K562 (cell line): ENCODE data around the gene SLMAP. TPM values are rescaled to one million over a fixed set of nuclear protein-coding genes. Genes with fewer than 3 reads are reported as not detected.
A peak's percentile ranks its signal among the peaks of the same experiment; 100 is the strongest.

Source experiments
- ARID2 ChIP-seq: fragments of 450-650 bp; IDR thresholded peaks from 2 replicates; pipeline ENCODE4 v1.6.1; 2017; ENCODE audit warnings: antibody characterized with exemption, mild to moderate bottlenecking
- ATF1 ChIP-seq, 2 experiments: fragments of 450-650 bp in 1 of 2; IDR thresholded peaks; 2 replicates each; pipeline ENCODE4 v1.6.1; 2016; ENCODE audit warnings: missing compliant biosample characterization in 1 of 2, missing genetic modification characterization in 1 of 2
- CLOCK ChIP-seq: fragments of 250-450 bp; sonication (Bioruptor Pico); IDR thresholded peaks from 2 replicates; pipeline ENCODE4 v1.4.0; 2020; ENCODE audit warnings: mild to moderate bottlenecking, moderate library complexity, borderline replicate concordance
- GATA2 ChIP-seq: sonication (generic); formaldehyde crosslinking; IDR thresholded peaks from 2 replicates; pipeline ENCODE4 v1.4.0; 2020; ENCODE audit warnings: mild to moderate bottlenecking, missing genetic modification reagents
- MBD1 ChIP-seq: fragments of 250-450 bp; sonication (Bioruptor Pico); IDR thresholded peaks from 2 replicates; pipeline ENCODE4 v1.8.0; 2022; ENCODE audit warnings: inconsistent platforms
- MCM3 ChIP-seq: fragments of 450-650 bp; IDR thresholded peaks from 2 replicates; pipeline ENCODE4 v1.6.1; 2016
- MTA3 ChIP-seq: fragments of 450-650 bp; formaldehyde crosslinking; IDR thresholded peaks from 2 replicates; pipeline ENCODE4 v1.6.1; 2017; ENCODE audit warnings: mild to moderate bottlenecking, borderline replicate concordance
- NRF1 ChIP-seq, 2 experiments: fragments of 450-650 bp; IDR thresholded peaks in 1 of 2; conservative IDR thresholded peaks in 1 of 2; 2 replicates each; pipeline ENCODE4 v1.6.1; 2014; ENCODE audit warnings: mild to moderate bottlenecking in 2 of 2
- POLR2AphosphoS2 ChIP-seq: IDR thresholded peaks from 2 replicates; pipeline ENCODE4 v1.6.1; 2012; ENCODE audit warnings: low read length, improper control_type of control experiment
- RBM25 ChIP-seq: fragments of 200-400 bp; formaldehyde crosslinking; IDR thresholded peaks from 2 replicates; pipeline ENCODE4 v1.6.1; 2018; ENCODE audit warnings: low read length, low read depth, moderate library complexity; ENCODE audit not compliant: severe bottlenecking
- RCOR1 ChIP-seq, 2 experiments: IDR thresholded peaks; 2 replicates each; pipeline ENCODE4 v1.6.1; 2012; ENCODE audit warnings: low read depth in 2 of 2, low read length in 2 of 2, borderline replicate concordance in 1 of 2, improper control_type of control experiment in 1 of 2
- SIN3A ChIP-seq, 2 experiments: fragments of 150-350 bp in 1 of 2; IDR thresholded peaks; 2 replicates each; pipeline ENCODE4 v1.6.1; 2011 to 2016; ENCODE audit warnings: borderline replicate concordance in 2 of 2, low read depth in 2 of 2, low read length in 2 of 2, mild to moderate bottlenecking in 2 of 2, moderate library complexity in 2 of 2; ENCODE audit not compliant: control insufficient read depth in 1 of 2
- TGIF2 ChIP-seq: sonication (generic); formaldehyde crosslinking; IDR thresholded peaks from 2 replicates; pipeline ENCODE4 v1.8.1; 2022; ENCODE audit warnings: mild to moderate bottlenecking, missing genetic modification reagents, moderate library complexity
- XRCC4 ChIP-seq: IDR thresholded peaks from one replicate; pipeline ENCODE4 v1.6.1; 2011; ENCODE audit not compliant: insufficient read depth, insufficient read length; ENCODE audit errors: extremely low read depth
- ZBTB12 ChIP-seq: fragments of 250-450 bp; sonication (Bioruptor Pico); IDR thresholded peaks from 2 replicates; pipeline ENCODE4 v1.4.0; 2020
- ZC3H4 ChIP-seq: sonication (generic); formaldehyde crosslinking; IDR thresholded peaks from 2 replicates; pipeline ENCODE4 v1.9.0; 2021; ENCODE audit warnings: missing genetic modification reagents, borderline replicate concordance
- ZFPM2 ChIP-seq: fragments of 250-450 bp; sonication (Bioruptor Pico); IDR thresholded peaks from 2 replicates; pipeline ENCODE4 v1.5.1; 2022; ENCODE audit warnings: mild to moderate bottlenecking
- ZNF12 ChIP-seq: sonication (generic); formaldehyde crosslinking; IDR thresholded peaks from 2 replicates; pipeline ENCODE4 v1.4.0; 2020; ENCODE audit warnings: mild to moderate bottlenecking, missing genetic modification reagents
- ZNF445 ChIP-seq: fragments of 250-450 bp; sonication (Bioruptor Pico); IDR thresholded peaks from 2 replicates; pipeline ENCODE4 v1.4.0; 2020; ENCODE audit warnings: low read depth, mild to moderate bottlenecking, moderate library complexity
- ZNF639 ChIP-seq, 2 experiments: fragments of 200-800 bp in 1 of 2; sonication (Bioruptor generic) in 1 of 2; sonication (generic) in 1 of 2; formaldehyde crosslinking in 1 of 2; IDR thresholded peaks in 1 of 2; conservative IDR thresholded peaks in 1 of 2; 2 replicates each; pipeline versions ENCODE4 v1.5.0 to v1.6.1; 2016 to 2020; ENCODE audit warnings: missing compliant biosample characterization in 1 of 2, missing genetic modification characterization in 1 of 2, missing genetic modification reagents in 1 of 2
- ZNF76 ChIP-seq: fragments of 250-450 bp; sonication (Bioruptor Pico); IDR thresholded peaks from 2 replicates; pipeline ENCODE4 v1.4.0; 2020; ENCODE audit warnings: mild to moderate bottlenecking, moderate library complexity, borderline replicate concordance
- polyA plus RNA-seq, 8 experiments: library from polyadenylated mRNA; depleted of rRNA in 4 of 8; stranded (reverse) in 5 of 8; unstranded in 3 of 8; fragments of >200 nt; fragmentation: Nextera tagmentation in 2 of 8; fragmentation: Illumina TruSeq in 1 of 8; extraction: Ambion mirVana in 2 of 8; extraction: Trizol in 1 of 8; gene quantifications; 2 replicates each; pipeline versions ENCODE4 v1.2.1 to v1.2.3, GENCODE V29; 2011 to 2014; ENCODE audit warnings: inconsistent platforms in 1 of 8, missing spikeins in 1 of 8
- total RNA-seq, 7 experiments: library from RNA; depleted of rRNA in 6 of 7; stranded (reverse); fragments of >200 nt in 6 of 7; fragmentation: Illumina TruSeq in 2 of 7; extraction: Trizol in 2 of 7; gene quantifications; 2 replicates each; pipeline versions ENCODE4 v1.2.1 to v1.2.3, GENCODE V29; 2011 to 2021; ENCODE audit warnings: low replicate concordance in 1 of 7

The SLMAP gene
- total and polyA plus RNA-seq, 9 of the 15 experiments (the other 6 are each of a cell fraction or from before 2014, with no cell fraction given) = 12.1 to 50.7 (median 28.3) TPM

GRCh38 chr3:57935539-57935938, 179.4 kb downstream of the SLMAP start (continued):
- TF ChIP-seq ZBTB12 (CRISPR knock-in tag) = no peak
- no peak for TF ChIP-seq TGIF2 (CRISPR knock-in tag)
- TF ChIP-seq CLOCK (CRISPR knock-in tag) = no peak
- TF ChIP-seq RBM25 = no peak
- no peak for TF ChIP-seq NRF1 (conservative IDR thresholded peaks at IDR 0.05 in 1 of 2, IDR thresholded peaks at IDR 0.05 in 1 of 2)
- peak in 1 of 2 experiments; percentile 89; a peak in 3 of 4 replicates for TF ChIP-seq RCOR1 (IDR thresholded peaks at IDR 0.05; ENCODE audit: borderline replicate concordance in 1 of 2, low read depth in 2 of 2, low read length in 2 of 2)
- no peak for TF ChIP-seq SIN3A (IDR thresholded peaks at IDR 0.05; ENCODE audit: borderline replicate concordance in 2 of 2, control insufficient read depth in 1 of 2, low read depth in 2 of 2, low read length in 2 of 2)
- TF ChIP-seq ZNF76 = no peak
- no peak for TF ChIP-seq ZNF445 (CRISPR knock-in tag)
- no peak for TF ChIP-seq ZFPM2 (CRISPR knock-in tag)
- no peak for TF ChIP-seq ATF1 (CRISPR knock-in tag; IDR thresholded peaks at IDR 0.05)
- no peak for TF ChIP-seq ATF1 (tag; IDR thresholded peaks at IDR 0.05)
- peak in 1 of 2 experiments; percentile 50; a peak in 1 of 4 replicates for TF ChIP-seq ZNF639 (CRISPR knock-in tag; conservative IDR thresholded peaks at IDR 0.05 in 1 of 2, IDR thresholded peaks at IDR 0.05 in 1 of 2)
- TF ChIP-seq ZC3H4 (CRISPR knock-in tag) = no peak
- TF ChIP-seq MTA3 = no peak
- TF ChIP-seq ARID2 = no peak
- peak; percentile 69 for TF ChIP-seq GATA2 (CRISPR knock-in tag)
- no peak for TF ChIP-seq MBD1 (CRISPR knock-in tag)
- no peak for TF ChIP-seq XRCC4
- no peak for TF ChIP-seq POLR2AphosphoS2
- TF ChIP-seq ZNF12 (CRISPR knock-in tag) = no peak
- no peak for TF ChIP-seq MCM3
